HepG2 (cell line): ENCODE results near the gene THRB. TPM values are rescaled to one million over a fixed set of nuclear protein-coding genes. Genes with fewer than 3 reads are reported as not detected.

Source experiments
- ATAC-seq: fragments of 200-7000 bp; cut with Tn5 transposase; 3 replicates; pipeline ENCODE4 v1.9.1; 2020; ENCODE audit warnings: mild to moderate bottlenecking, moderate library complexity
- BruUV-seq: library from RNA; stranded (reverse); fragments of 400-500 nt; replicated peaks from 2 replicates; lab custom pipeline; 2021; lab: Mats Ljungman, UMichigan
- CTCF ChIA-PET: fragments of 300-600 bp; formaldehyde crosslinking; extraction: SDS; loops from one replicate; lab custom pipeline; 2021; ENCODE audit warnings: low total read pairs, inconsistent platforms, low intra/inter-chr PET ratio; lab: Yijun Ruan, JAX
- POLR2A ChIA-PET: fragments of 350-600 bp; sonication (Branson Sonifier 250); formaldehyde crosslinking; loops from one replicate; lab custom pipeline; 2020; ENCODE audit warnings: antibody characterized with exemption, inconsistent platforms; lab: Yijun Ruan, JAX
- DNase-seq: peaks from one replicate; pipeline ENCODE4 v3.0.0-alpha.2; 2015; ENCODE audit warnings: low spot score
- FAIRE-seq: peaks from 3 replicates; lab custom pipeline; 2011; peaks lifted over from hg19 to GRCh38; lab: Jason Lieb, UNC
- H2AFZ ChIP-seq: one replicate; pipeline ENCODE4 v1.6.1; 2011; ENCODE audit warnings: low read length, inconsistent platforms
- H3K27ac ChIP-seq: fragments of 300-600 bp; 3 replicates; pipeline ENCODE4 v1.8.0; 2011; ENCODE audit warnings: mixed run types, mild to moderate bottlenecking, mixed read lengths, low read length, inconsistent platforms; ENCODE audit not compliant: insufficient read depth; ENCODE audit errors: extremely low read length
- H3K27me3 ChIP-seq, 2 experiments: fragments of 200-600 bp in 1 of 2; 2 replicates in 1 of 2; 3 replicates in 1 of 2; pipeline versions ENCODE4 v1.6.0 to v1.8.0; 2011; ENCODE audit warnings: low read length in 2 of 2, mild to moderate bottlenecking in 2 of 2, moderate library complexity in 2 of 2, inconsistent platforms in 1 of 2; ENCODE audit not compliant: insufficient read depth in 2 of 2, control insufficient read depth in 1 of 2
- H3K36me3 ChIP-seq, 2 experiments: fragments of 200-600 bp in 1 of 2; replicated peaks in 1 of 2; 2 replicates in 1 of 2; 3 replicates in 1 of 2; pipeline versions ENCODE4 v1.5.1 to v1.8.0; 2011; ENCODE audit warnings: low read length in 2 of 2, inconsistent platforms in 1 of 2; ENCODE audit not compliant: insufficient read depth in 2 of 2, control insufficient read depth in 1 of 2
- H3K4me1 ChIP-seq: 2 replicates; pipeline ENCODE4 v1.5.1; 2012; ENCODE audit warnings: low read length, inconsistent platforms; ENCODE audit not compliant: insufficient read depth
- H3K4me2 ChIP-seq: 2 replicates; pipeline ENCODE4 v1.6.0; 2011; ENCODE audit warnings: low read depth, low read length, inconsistent platforms
- H3K4me3 ChIP-seq, 3 experiments: fragments of 200-600 bp in 1 of 3; sonication (generic), shearing (Covaris generic) in 1 of 3; replicated peaks in 1 of 3; 2 replicates each; pipeline ENCODE4 v1.5.1; 2011 to 2016; ENCODE audit warnings: low read length in 3 of 3, inconsistent platforms in 2 of 3, low read depth in 2 of 3, mild to moderate bottlenecking in 2 of 3, control low read depth in 1 of 3, mixed read lengths in 1 of 3; ENCODE audit not compliant: insufficient read depth in 1 of 3
- H3K79me2 ChIP-seq: one replicate; pipeline ENCODE4 v1.6.1; 2011; ENCODE audit warnings: low read length, inconsistent platforms; ENCODE audit not compliant: insufficient read depth
- H3K9ac ChIP-seq: 2 replicates; pipeline ENCODE4 v1.6.0; 2011; ENCODE audit warnings: mild to moderate bottlenecking, low read depth, low read length, inconsistent platforms; ENCODE audit not compliant: insufficient read depth
- H3K9me3 ChIP-seq: 2 replicates; pipeline ENCODE4 v1.5.1; 2012; ENCODE audit warnings: mild to moderate bottlenecking, low read length
- H4K20me1 ChIP-seq: 2 replicates; pipeline ENCODE4 v1.6.0; 2011; ENCODE audit warnings: inconsistent platforms, mild to moderate bottlenecking, low read length, moderate library complexity; ENCODE audit not compliant: insufficient read depth
- AKAP8 ChIP-seq: sonication (generic); formaldehyde crosslinking; IDR thresholded peaks from 2 replicates; pipeline ENCODE4 v1.5.1; 2020; ENCODE audit warnings: mild to moderate bottlenecking, missing genetic modification reagents
- BCL6 ChIP-seq: IDR thresholded peaks from 2 replicates; pipeline ENCODE4 v1.6.1; 2016; ENCODE audit warnings: missing genetic modification reagents, missing compliant biosample characterization
- HNF4A ChIP-seq: sonication (generic); formaldehyde crosslinking; IDR thresholded peaks from 2 replicates; pipeline ENCODE4 v1.4.0; 2020; ENCODE audit warnings: missing genetic modification reagents
- HNRNPLL ChIP-seq: fragments of 200-400 bp; formaldehyde crosslinking; IDR thresholded peaks from 2 replicates; pipeline ENCODE4 v1.6.1; 2017; ENCODE audit warnings: mild to moderate bottlenecking, low read depth, low read length; ENCODE audit not compliant: poor library complexity, severe bottlenecking
- PITX1 ChIP-seq: sonication (generic); formaldehyde crosslinking; IDR thresholded peaks from 2 replicates; pipeline ENCODE4 v1.5.1; 2020; ENCODE audit warnings: mild to moderate bottlenecking, missing genetic modification reagents
- SOX13 ChIP-seq, 3 experiments: fragments of 450-650 bp in 1 of 3; sonication (generic) in 1 of 3; formaldehyde crosslinking in 1 of 3; IDR thresholded peaks in 2 of 3; conservative IDR thresholded peaks in 1 of 3; 2 replicates each; pipeline versions ENCODE4 v1.5.0 to v1.6.1; 2016 to 2020; ENCODE audit warnings: antibody characterized with exemption in 1 of 3, mild to moderate bottlenecking in 1 of 3, missing compliant biosample characterization in 1 of 3, missing genetic modification reagents in 1 of 3, moderate library complexity in 1 of 3
- ZMYM4 ChIP-seq: sonication (generic); formaldehyde crosslinking; IDR thresholded peaks from 2 replicates; pipeline ENCODE4 v1.8.1; 2023; ENCODE audit warnings: mild to moderate bottlenecking, missing genetic modification reagents
- ZNF644 ChIP-seq: IDR thresholded peaks from 2 replicates; pipeline ENCODE4 v1.6.1; 2016; ENCODE audit warnings: low read depth
- ZNF737 ChIP-seq: sonication (generic); formaldehyde crosslinking; IDR thresholded peaks from 2 replicates; pipeline ENCODE4 v1.5.0; 2020; ENCODE audit warnings: missing genetic modification reagents, mild to moderate bottlenecking, borderline replicate concordance
- WGBS: methylation state at CpG from one replicate; pipeline ENCODE4 v1.1.6; 2017; ENCODE audit warnings: low lambda C conversion rate; 5-methylcytosine and 5-hydroxymethylcytosine counted together
- in situ Hi-C: cut with HindIII; loops from 2 replicates; pipeline ENCODE4 v1.10.0; 2017; ENCODE audit warnings: low pct_unique_long_range_greater_than_20kb; ENCODE audit not compliant: extremely low pct_ligation_motif_present
- intact Hi-C: fragments of 100-400 bp; cut with micrococcal nuclease; formaldehyde crosslinking; loops from one replicate; pipeline ENCODE4 v1.10.0; 2022; ENCODE audit not compliant: unreplicated experiment
- polyA plus RNA-seq, 8 experiments: library from polyadenylated mRNA; depleted of rRNA in 3 of 8; stranded (reverse) in 7 of 8; unstranded in 1 of 8; fragments of >200 nt; fragmentation: Illumina TruSeq in 4 of 8; extraction: Trizol in 4 of 8; gene quantifications; 2 replicates each; pipeline versions ENCODE4 v1.2.1 to v1.2.3, GENCODE V29; 2011 to 2016; ENCODE audit warnings: low read depth in 4 of 8, missing spikeins in 1 of 8, mixed read lengths in 1 of 8; ENCODE audit not compliant: insufficient read depth in 1 of 8
- total RNA-seq, 5 experiments: library from RNA; depleted of rRNA; stranded (reverse); fragments of >200 nt; fragmentation: Illumina TruSeq; extraction: Trizol; gene quantifications; 2 replicates each; pipeline ENCODE4 v1.2.3, GENCODE V29; 2016; ENCODE audit warnings: low read depth in 1 of 5

Gene THRB
- total and polyA plus RNA-seq, 2 of the 13 experiments (the other 11 are each of a cell fraction or from before 2014, with no cell fraction given), result 4.7 to 22.7 TPM

- Histone ChIP-seq H3K36me3 (no peaks in the 10 kb centered on the region; a peak in 1 of 5 replicates), H3K27ac (no peak overlapping the region), H3K4me1 (peaks cover 32% of the 10 kb centered on the region), H4K20me1 (no peaks in the 10 kb centered on the region), H2AFZ (no peak overlapping the region), H3K4me2 (no peak overlapping the region), H3K9me3 (no peaks in the 10 kb centered on the region), H3K27me3 (no peaks in the 10 kb centered on the region), H3K4me3 (no peak overlapping the region), H3K79me2 (peaks cover 9% of the 10 kb centered on the region), H3K9ac (no peak overlapping the region)
- WGBS, result 35% methylated on average over 2 of the region's 2 CpGs
- in situ Hi-C loops (no loop called here), intact Hi-C loops (no loop called here)
- peak; percentile 68 for ATAC-seq
- DNase-seq, result peak; percentile 21
- no TSS peak for BruUV-seq
- FAIRE-seq, result peak; percentile 4
- CTCF ChIA-PET, result no interaction called here
- peak; percentile 23; the same call in 1 of the 2 replicates for TF ChIP-seq HNF4A (CRISPR knock-in tag)
- peak; percentile 59; the same call in 1 of the 2 replicates for TF ChIP-seq PITX1 (CRISPR knock-in tag)
- TF ChIP-seq BCL6, result peak; percentile 88
- TF ChIP-seq ZNF644, result peak; percentile 65; the same call in 1 of the 2 replicates
- TF ChIP-seq AKAP8 (CRISPR knock-in tag), result no peak
- no peak for TF ChIP-seq HNRNPLL
- TF ChIP-seq SOX13 (IDR thresholded peaks at IDR 0.05), result no peak
- 0 out of 4 replicates have a peak, but pooled peaks of 1 of the 2 experiments have one; percentile 9 for TF ChIP-seq SOX13 (CRISPR knock-in tag; conservative IDR thresholded peaks at IDR 0.05 in 1 of 2, IDR thresholded peaks at IDR 0.05 in 1 of 2)
- TF ChIP-seq ZMYM4 (CRISPR knock-in tag), result peak; percentile 66
- no peak for TF ChIP-seq ZNF737 (CRISPR knock-in tag)
- TF ChIP-seq, all 625 proteins: peak for 6
- POLR2A ChIA-PET, result interaction anchor here (2.7 kb wide), 1 partner anchor 31 kb away, joined by 10 read pairs; no protein-coding TSS in a partner anchor
Observed at GRCh38 chr3:24420224-24420623, 74.4 kb downstream of the THRB start.
